ENCODE data around the gene BBS9. TPM values are rescaled to one million over a fixed set of nuclear protein-coding genes. Genes with fewer than 3 reads are reported as not detected.

The BBS9 gene
- total RNA-seq, 1 donor from 2014 or later = 22.6 TPM

DNA sequence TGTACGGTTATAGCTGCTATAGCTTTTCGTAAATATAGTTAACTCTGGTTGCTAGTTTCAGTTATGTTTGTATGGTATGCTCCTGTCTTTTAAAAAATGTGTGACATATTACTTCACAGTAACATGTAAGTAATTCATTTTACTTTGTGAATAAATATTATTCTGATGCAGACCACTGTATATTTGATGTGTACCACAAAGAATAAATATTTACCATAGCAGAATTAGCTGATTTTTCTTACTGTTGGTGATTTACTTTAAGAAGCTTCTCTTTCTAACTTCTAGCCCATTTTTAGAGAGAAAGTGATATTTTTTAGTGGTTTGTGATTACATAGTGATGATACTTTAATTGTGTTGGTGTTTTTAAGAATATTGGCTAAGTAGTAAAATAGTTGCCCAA lies 292.8 kb downstream of the BBS9 start:
- H3K4me1 Mint-ChIP-seq (ENCODE audit: unreplicated experiment) = peaks cover 5% of the 10 kb centered on the region
- TF ChIP-seq, protein P1, sequence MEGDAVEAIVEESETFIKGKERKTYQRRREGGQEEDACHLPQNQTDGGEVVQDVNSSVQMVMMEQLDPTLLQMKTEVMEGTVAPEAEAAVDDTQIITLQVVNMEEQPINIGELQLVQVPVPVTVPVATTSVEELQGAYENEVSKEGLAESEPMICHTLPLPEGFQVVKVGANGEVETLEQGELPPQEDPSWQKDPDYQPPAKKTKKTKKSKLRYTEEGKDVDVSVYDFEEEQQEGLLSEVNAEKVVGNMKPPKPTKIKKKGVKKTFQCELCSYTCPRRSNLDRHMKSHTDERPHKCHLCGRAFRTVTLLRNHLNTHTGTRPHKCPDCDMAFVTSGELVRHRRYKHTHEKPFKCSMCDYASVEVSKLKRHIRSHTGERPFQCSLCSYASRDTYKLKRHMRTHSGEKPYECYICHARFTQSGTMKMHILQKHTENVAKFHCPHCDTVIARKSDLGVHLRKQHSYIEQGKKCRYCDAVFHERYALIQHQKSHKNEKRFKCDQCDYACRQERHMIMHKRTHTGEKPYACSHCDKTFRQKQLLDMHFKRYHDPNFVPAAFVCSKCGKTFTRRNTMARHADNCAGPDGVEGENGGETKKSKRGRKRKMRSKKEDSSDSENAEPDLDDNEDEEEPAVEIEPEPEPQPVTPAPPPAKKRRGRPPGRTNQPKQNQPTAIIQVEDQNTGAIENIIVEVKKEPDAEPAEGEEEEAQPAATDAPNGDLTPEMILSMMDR (IDR thresholded peaks at IDR 0.05) = no peak
- no peaks in the 10 kb centered on the region for H3K36me3 Mint-ChIP-seq (ENCODE audit: unreplicated experiment)
- H3K27ac Mint-ChIP-seq (ENCODE audit: unreplicated experiment) = no peak overlapping the region
- DNase-seq (ENCODE audit: extremely low spot score, unreplicated experiment) = no peak
- H3K4me3 Mint-ChIP-seq (ENCODE audit: unreplicated experiment) = no peak overlapping the region
- no peaks in the 10 kb centered on the region for H3K9me3 Mint-ChIP-seq (ENCODE audit: unreplicated experiment)
- H3K27me3 Mint-ChIP-seq (ENCODE audit: unreplicated experiment) = no peaks in the 10 kb centered on the region

DNA sequence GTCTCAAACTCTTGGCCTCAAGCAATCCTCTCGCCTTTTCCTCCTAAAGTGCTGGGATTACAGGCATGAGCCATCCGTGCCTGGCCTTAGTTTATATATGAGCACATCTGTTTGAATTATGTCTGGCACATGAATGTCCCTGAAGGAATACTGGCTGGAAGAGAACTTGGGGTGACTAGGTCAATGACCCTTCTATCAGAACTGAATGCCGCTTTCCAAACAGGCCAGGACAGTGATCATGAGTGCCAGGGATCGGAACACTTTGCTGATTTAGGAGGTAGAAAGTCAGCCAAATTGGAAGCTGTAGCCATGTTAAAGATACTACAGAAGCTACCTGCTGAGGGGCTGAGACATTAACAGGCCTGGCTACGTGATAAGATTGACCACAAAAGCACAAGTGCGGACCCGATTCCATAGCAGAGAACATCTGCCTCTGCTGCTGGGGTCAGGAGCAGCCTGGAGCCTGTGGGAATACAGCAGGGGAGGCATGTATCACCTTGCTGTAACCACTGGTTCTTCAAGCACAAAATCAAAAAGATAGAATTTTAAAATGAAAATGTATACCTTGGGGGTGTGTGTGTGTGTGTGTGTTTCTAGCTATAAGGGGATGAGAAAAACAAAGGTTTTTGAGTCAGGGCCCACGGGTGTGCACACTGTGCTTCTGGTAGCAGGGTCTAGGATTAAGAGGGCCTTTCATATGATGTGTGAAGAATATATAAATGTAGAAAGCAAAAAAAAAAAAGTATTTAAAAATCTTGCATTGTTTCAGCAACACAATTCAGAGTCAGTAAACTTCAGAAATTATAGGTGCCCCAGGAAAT lies 293.7 kb downstream of the BBS9 start:
- no peak overlapping the region for H3K27ac Mint-ChIP-seq (ENCODE audit: unreplicated experiment)

DNA sequence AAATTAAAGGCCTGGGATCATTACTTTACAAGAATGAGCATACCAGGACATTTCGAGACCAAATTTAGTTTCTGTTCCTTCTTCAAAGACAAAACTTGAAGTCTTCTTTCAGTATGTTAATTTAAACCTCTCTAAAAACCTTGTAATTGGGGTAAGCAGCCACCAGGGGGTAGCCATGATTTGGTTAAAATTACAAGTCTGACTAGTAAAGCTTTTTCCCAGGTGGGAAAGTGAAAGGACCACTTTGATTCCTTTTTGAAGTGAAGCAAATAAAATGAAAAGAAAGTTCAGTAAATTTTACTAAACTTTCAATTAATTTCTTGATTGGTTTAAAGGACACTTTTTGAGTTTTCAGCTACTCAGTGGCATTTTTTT lies 294.3 kb downstream of the BBS9 start:
- no peaks in the 10 kb centered on the region for H3K36me3 Mint-ChIP-seq (ENCODE audit: unreplicated experiment)
- no peaks in the 10 kb centered on the region for H3K4me1 Mint-ChIP-seq (ENCODE audit: unreplicated experiment)
- H3K9me3 Mint-ChIP-seq (ENCODE audit: unreplicated experiment) = no peaks in the 10 kb centered on the region
- no peak for DNase-seq (ENCODE audit: extremely low spot score, unreplicated experiment)
- TF ChIP-seq, protein P1 (IDR thresholded peaks at IDR 0.05) = no peak
- H3K4me3 Mint-ChIP-seq (ENCODE audit: unreplicated experiment) = no peak overlapping the region
- no peaks in the 10 kb centered on the region for H3K27me3 Mint-ChIP-seq (ENCODE audit: unreplicated experiment)
- H3K27ac Mint-ChIP-seq (ENCODE audit: unreplicated experiment) = no peak overlapping the region

More for the DNA sequence above, 293.7 kb downstream of the BBS9 start:
- TF ChIP-seq, protein P1 (IDR thresholded peaks at IDR 0.05) = no peak
- no peak for DNase-seq (ENCODE audit: extremely low spot score, unreplicated experiment)
- Mint-ChIP-seq H3K4me3 (ENCODE audit: unreplicated experiment) (no peak overlapping the region), H3K9me3 (ENCODE audit: unreplicated experiment) (no peaks in the 10 kb centered on the region), H3K4me1 (ENCODE audit: unreplicated experiment) (peaks cover 3% of the 10 kb centered on the region), H3K36me3 (ENCODE audit: unreplicated experiment) (no peaks in the 10 kb centered on the region), H3K27me3 (ENCODE audit: unreplicated experiment) (no peaks in the 10 kb centered on the region)

DNA sequence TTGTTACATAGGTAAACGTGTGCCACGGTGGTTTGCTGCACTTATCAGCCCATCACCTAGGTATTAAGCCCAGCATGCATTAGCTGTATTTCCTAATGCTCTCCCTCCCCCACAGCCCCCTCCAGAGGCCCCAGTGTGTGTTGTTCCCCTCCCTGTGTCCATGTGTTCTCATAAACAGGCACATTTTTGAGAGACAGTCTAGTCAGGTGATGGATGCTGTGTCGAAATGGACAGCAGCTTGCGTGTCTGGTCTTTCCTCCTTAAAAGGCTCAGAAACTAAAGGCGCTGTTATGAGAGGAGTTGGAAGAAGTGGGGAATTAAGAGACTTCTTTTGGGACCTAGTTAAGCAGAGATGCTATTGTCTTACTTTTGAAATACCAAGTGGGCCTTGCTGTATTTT lies 296.0 kb downstream of the BBS9 start:
- TF ChIP-seq, protein P1 (IDR thresholded peaks at IDR 0.05) = no peak
- Mint-ChIP-seq H3K4me1 (ENCODE audit: unreplicated experiment) (no peaks in the 10 kb centered on the region), H3K36me3 (ENCODE audit: unreplicated experiment) (no peaks in the 10 kb centered on the region), H3K27ac (ENCODE audit: unreplicated experiment) (no peak overlapping the region), H3K27me3 (ENCODE audit: unreplicated experiment) (no peaks in the 10 kb centered on the region), H3K4me3 (ENCODE audit: unreplicated experiment) (no peak overlapping the region), H3K9me3 (ENCODE audit: unreplicated experiment) (no peaks in the 10 kb centered on the region)
- DNase-seq (ENCODE audit: extremely low spot score, unreplicated experiment) = no peak

DNA sequence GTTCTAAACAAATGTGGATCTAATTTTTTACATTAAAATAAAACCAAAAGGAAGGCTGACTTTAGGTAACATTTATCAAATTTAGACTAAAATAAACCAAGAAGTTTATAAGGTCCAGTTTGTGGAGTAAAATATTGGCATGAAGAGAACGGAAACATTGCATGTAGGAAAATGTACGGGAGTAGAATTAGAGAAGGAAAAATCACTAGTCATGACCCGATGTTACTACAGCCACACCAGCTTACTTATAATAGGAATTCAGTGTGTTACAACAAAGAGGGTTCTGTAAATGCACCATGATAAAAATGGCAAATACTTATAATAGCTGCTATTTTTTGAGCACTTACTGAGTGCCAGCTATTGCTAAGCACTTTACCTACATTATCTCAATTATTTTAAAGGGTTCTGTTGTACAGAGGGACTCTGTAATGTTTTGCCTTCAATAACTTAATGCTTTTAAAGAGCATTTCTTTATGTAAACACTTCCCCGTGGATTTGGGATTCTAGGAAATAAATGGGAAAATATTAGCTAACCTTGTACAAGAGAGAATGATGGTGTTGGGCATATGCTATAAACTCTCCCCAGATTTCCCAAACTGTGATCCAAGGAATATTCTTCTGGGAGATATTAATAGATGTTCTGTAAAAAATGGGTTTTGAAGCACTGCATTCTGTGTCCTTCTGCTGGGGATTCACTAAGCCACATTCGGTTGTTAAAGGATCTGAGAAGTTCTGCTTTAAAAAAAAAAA lies 296.7 kb downstream of the BBS9 start:
- H3K27me3 Mint-ChIP-seq (ENCODE audit: unreplicated experiment) = no peaks in the 10 kb centered on the region
- no peaks in the 10 kb centered on the region for H3K36me3 Mint-ChIP-seq (ENCODE audit: unreplicated experiment)
- no peak overlapping the region for H3K27ac Mint-ChIP-seq (ENCODE audit: unreplicated experiment)
- no peaks in the 10 kb centered on the region for H3K4me1 Mint-ChIP-seq (ENCODE audit: unreplicated experiment)
- H3K9me3 Mint-ChIP-seq (ENCODE audit: unreplicated experiment) = no peaks in the 10 kb centered on the region
- TF ChIP-seq, protein P1 (IDR thresholded peaks at IDR 0.05) = no peak
- no peak for DNase-seq (ENCODE audit: extremely low spot score, unreplicated experiment)
- no peak overlapping the region for H3K4me3 Mint-ChIP-seq (ENCODE audit: unreplicated experiment)
